HepG2 (cell line): ENCODE data around the gene SLC6A4. TPM values are rescaled to one million over a fixed set of nuclear protein-coding genes. Genes with fewer than 3 reads are reported as not detected.

Experiments used
- ATAC-seq: fragments of 200-7000 bp; cut with Tn5 transposase; 3 replicates; pipeline ENCODE4 v1.9.1; 2020; ENCODE audit warnings: mild to moderate bottlenecking, moderate library complexity
- BruUV-seq: library from RNA; stranded (reverse); fragments of 400-500 nt; replicated peaks from 2 replicates; lab custom pipeline; 2021; lab: Mats Ljungman, UMichigan
- CTCF ChIA-PET: fragments of 300-600 bp; formaldehyde crosslinking; extraction: SDS; loops from one replicate; lab custom pipeline; 2021; ENCODE audit warnings: low total read pairs, inconsistent platforms, low intra/inter-chr PET ratio; lab: Yijun Ruan, JAX
- POLR2A ChIA-PET: fragments of 350-600 bp; sonication (Branson Sonifier 250); formaldehyde crosslinking; loops from one replicate; lab custom pipeline; 2020; ENCODE audit warnings: antibody characterized with exemption, inconsistent platforms; lab: Yijun Ruan, JAX
- DNase-seq: peaks from one replicate; pipeline ENCODE4 v3.0.0-alpha.2; 2015; ENCODE audit warnings: low spot score
- FAIRE-seq: peaks from 3 replicates; lab custom pipeline; 2011; peaks lifted over from hg19 to GRCh38; lab: Jason Lieb, UNC
- H2AFZ ChIP-seq: one replicate; pipeline ENCODE4 v1.6.1; 2011; ENCODE audit warnings: low read length, inconsistent platforms
- H3K27ac ChIP-seq: fragments of 300-600 bp; 3 replicates; pipeline ENCODE4 v1.8.0; 2011; ENCODE audit warnings: mixed run types, mild to moderate bottlenecking, mixed read lengths, low read length, inconsistent platforms; ENCODE audit not compliant: insufficient read depth; ENCODE audit errors: extremely low read length
- H3K27me3 ChIP-seq, 2 experiments: fragments of 200-600 bp in 1 of 2; 2 replicates in 1 of 2; 3 replicates in 1 of 2; pipeline versions ENCODE4 v1.6.0 to v1.8.0; 2011; ENCODE audit warnings: low read length in 2 of 2, mild to moderate bottlenecking in 2 of 2, moderate library complexity in 2 of 2, inconsistent platforms in 1 of 2; ENCODE audit not compliant: insufficient read depth in 2 of 2, control insufficient read depth in 1 of 2
- H3K36me3 ChIP-seq, 2 experiments: fragments of 200-600 bp in 1 of 2; replicated peaks in 1 of 2; 2 replicates in 1 of 2; 3 replicates in 1 of 2; pipeline versions ENCODE4 v1.5.1 to v1.8.0; 2011; ENCODE audit warnings: low read length in 2 of 2, inconsistent platforms in 1 of 2; ENCODE audit not compliant: insufficient read depth in 2 of 2, control insufficient read depth in 1 of 2
- H3K4me1 ChIP-seq: 2 replicates; pipeline ENCODE4 v1.5.1; 2012; ENCODE audit warnings: low read length, inconsistent platforms; ENCODE audit not compliant: insufficient read depth
- H3K4me2 ChIP-seq: 2 replicates; pipeline ENCODE4 v1.6.0; 2011; ENCODE audit warnings: low read depth, low read length, inconsistent platforms
- H3K4me3 ChIP-seq, 3 experiments: fragments of 200-600 bp in 1 of 3; sonication (generic), shearing (Covaris generic) in 1 of 3; replicated peaks in 1 of 3; 2 replicates each; pipeline ENCODE4 v1.5.1; 2011 to 2016; ENCODE audit warnings: low read length in 3 of 3, inconsistent platforms in 2 of 3, low read depth in 2 of 3, mild to moderate bottlenecking in 2 of 3, control low read depth in 1 of 3, mixed read lengths in 1 of 3; ENCODE audit not compliant: insufficient read depth in 1 of 3
- H3K79me2 ChIP-seq: one replicate; pipeline ENCODE4 v1.6.1; 2011; ENCODE audit warnings: low read length, inconsistent platforms; ENCODE audit not compliant: insufficient read depth
- H3K9ac ChIP-seq: 2 replicates; pipeline ENCODE4 v1.6.0; 2011; ENCODE audit warnings: mild to moderate bottlenecking, low read depth, low read length, inconsistent platforms; ENCODE audit not compliant: insufficient read depth
- H3K9me3 ChIP-seq: 2 replicates; pipeline ENCODE4 v1.5.1; 2012; ENCODE audit warnings: mild to moderate bottlenecking, low read length
- H4K20me1 ChIP-seq: 2 replicates; pipeline ENCODE4 v1.6.0; 2011; ENCODE audit warnings: inconsistent platforms, mild to moderate bottlenecking, low read length, moderate library complexity; ENCODE audit not compliant: insufficient read depth
- ARHGAP35 ChIP-seq: sonication (generic); formaldehyde crosslinking; IDR thresholded peaks from 2 replicates; pipeline ENCODE4 v1.9.0; 2022; ENCODE audit warnings: mild to moderate bottlenecking, inconsistent platforms, moderate library complexity, missing genetic modification reagents, borderline replicate concordance
- CHCHD3 ChIP-seq: sonication (generic); formaldehyde crosslinking; IDR thresholded peaks from 2 replicates; pipeline ENCODE4 v1.8.0; 2022; ENCODE audit warnings: mild to moderate bottlenecking, missing genetic modification reagents, moderate library complexity
- JDP2 ChIP-seq: sonication (generic); formaldehyde crosslinking; IDR thresholded peaks from 2 replicates; pipeline ENCODE4 v1.8.1; 2022; ENCODE audit warnings: missing genetic modification reagents, borderline replicate concordance
- SAP130 ChIP-seq: IDR thresholded peaks from 2 replicates; pipeline ENCODE4 v1.6.1; 2016; ENCODE audit warnings: low read depth
- ZMAT3 ChIP-seq: sonication (generic); formaldehyde crosslinking; conservative IDR thresholded peaks from 2 replicates; pipeline ENCODE4 v1.7.0; 2021; ENCODE audit warnings: missing genetic modification reagents
- ZNF121 ChIP-seq: sonication (generic); formaldehyde crosslinking; IDR thresholded peaks from 2 replicates; pipeline ENCODE4 v1.5.0; 2020; ENCODE audit warnings: mild to moderate bottlenecking, missing genetic modification reagents
- ZNF446 ChIP-seq: sonication (generic); formaldehyde crosslinking; IDR thresholded peaks from 2 replicates; pipeline ENCODE4 v1.5.0; 2020; ENCODE audit warnings: mild to moderate bottlenecking, missing genetic modification reagents
- ZNF605 ChIP-seq: sonication (generic); formaldehyde crosslinking; IDR thresholded peaks from 2 replicates; pipeline ENCODE4 v1.8.0; 2022; ENCODE audit warnings: mild to moderate bottlenecking, missing genetic modification reagents
- ZNF710 ChIP-seq: sonication (generic); formaldehyde crosslinking; IDR thresholded peaks from 2 replicates; pipeline ENCODE4 v1.5.0; 2020; ENCODE audit warnings: mild to moderate bottlenecking, missing genetic modification reagents, borderline replicate concordance
- ZNF841 ChIP-seq: sonication (generic); formaldehyde crosslinking; IDR thresholded peaks from 2 replicates; pipeline ENCODE4 v1.8.1; 2023; ENCODE audit warnings: missing genetic modification reagents, borderline replicate concordance
- ZSCAN12 ChIP-seq: sonication (generic); formaldehyde crosslinking; IDR thresholded peaks from 2 replicates; pipeline ENCODE4 v1.9.0; 2021; ENCODE audit warnings: mild to moderate bottlenecking, missing genetic modification reagents
- ZSCAN30 ChIP-seq: sonication (generic); formaldehyde crosslinking; IDR thresholded peaks from 2 replicates; pipeline ENCODE4 v1.5.0; 2020; ENCODE audit warnings: mild to moderate bottlenecking, missing genetic modification reagents
- WGBS: methylation state at CpG from one replicate; pipeline ENCODE4 v1.1.6; 2017; ENCODE audit warnings: low lambda C conversion rate; 5-methylcytosine and 5-hydroxymethylcytosine counted together
- in situ Hi-C: cut with HindIII; loops from 2 replicates; pipeline ENCODE4 v1.10.0; 2017; ENCODE audit warnings: low pct_unique_long_range_greater_than_20kb; ENCODE audit not compliant: extremely low pct_ligation_motif_present
- intact Hi-C: fragments of 100-400 bp; cut with micrococcal nuclease; formaldehyde crosslinking; loops from one replicate; pipeline ENCODE4 v1.10.0; 2022; ENCODE audit not compliant: unreplicated experiment
- polyA plus RNA-seq, 8 experiments: library from polyadenylated mRNA; depleted of rRNA in 3 of 8; stranded (reverse) in 7 of 8; unstranded in 1 of 8; fragments of >200 nt; fragmentation: Illumina TruSeq in 4 of 8; extraction: Trizol in 4 of 8; gene quantifications; 2 replicates each; pipeline versions ENCODE4 v1.2.1 to v1.2.3, GENCODE V29; 2011 to 2016; ENCODE audit warnings: low read depth in 4 of 8, missing spikeins in 1 of 8, mixed read lengths in 1 of 8; ENCODE audit not compliant: insufficient read depth in 1 of 8
- total RNA-seq, 5 experiments: library from RNA; depleted of rRNA; stranded (reverse); fragments of >200 nt; fragmentation: Illumina TruSeq; extraction: Trizol; gene quantifications; 2 replicates each; pipeline ENCODE4 v1.2.3, GENCODE V29; 2016; ENCODE audit warnings: low read depth in 1 of 5
- TF ChIP-seq, protein P1 (sequence below): sonication (generic); formaldehyde crosslinking; IDR thresholded peaks from 2 replicates; pipeline ENCODE4 v1.5.1; 2020; ENCODE audit warnings: mild to moderate bottlenecking, missing genetic modification reagents, moderate library complexity
- TF ChIP-seq, protein P2 (sequence below): sonication (generic); formaldehyde crosslinking; IDR thresholded peaks from 2 replicates; pipeline ENCODE4 v1.5.1; 2020; ENCODE audit warnings: missing genetic modification reagents, mild to moderate bottlenecking, borderline replicate concordance
- TF ChIP-seq, protein P3 (sequence below): IDR thresholded peaks from 2 replicates; pipeline ENCODE4 v1.6.1; 2016; ENCODE audit warnings: low read depth, control low read depth

SLC6A4 gene
- total and polyA plus RNA-seq, 2 of the 13 experiments (the other 11 are each of a cell fraction or from before 2014, with no cell fraction given) = 7.6 to 20.3 TPM

DNA sequence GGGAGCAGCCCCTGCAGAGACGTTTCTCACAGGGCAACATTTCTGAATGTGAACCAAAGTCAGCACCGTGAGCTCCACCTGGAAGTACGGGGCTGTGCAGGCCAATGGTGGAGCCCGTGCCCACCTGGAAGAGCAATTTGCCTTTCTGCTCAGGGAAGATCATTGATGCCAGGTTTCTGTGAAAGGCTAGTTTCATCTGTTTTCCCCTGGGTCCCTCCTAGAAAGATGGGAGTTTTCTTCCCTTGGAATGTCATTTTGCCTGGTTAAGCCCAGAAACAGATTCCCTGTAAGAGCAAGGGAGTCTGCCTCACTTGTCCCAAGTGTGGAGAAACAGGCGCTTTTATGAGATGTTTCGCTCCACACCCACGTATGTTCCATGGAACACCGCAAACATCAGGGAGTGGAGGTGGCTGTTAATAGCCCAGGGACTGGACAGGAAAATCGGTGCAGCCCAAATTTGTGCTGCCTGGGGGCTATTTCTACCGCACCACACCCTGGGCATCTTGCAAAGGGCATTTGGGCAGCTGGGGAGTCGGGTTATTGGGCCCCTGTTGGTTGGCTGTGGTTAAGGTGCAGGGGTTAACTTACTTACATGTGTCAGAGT lies 2.6 kb downstream of the SLC6A4 start:
- Histone ChIP-seq H3K9ac (no peak overlapping the region), H4K20me1 (no peaks in the 10 kb centered on the region), H3K27ac (no peak overlapping the region), H3K27me3 (no peaks in the 10 kb centered on the region), H3K9me3 (no peaks in the 10 kb centered on the region), H3K4me2 (peak overlapping the region; percentile 55), H2AFZ (no peak overlapping the region), H3K4me3 (peak overlapping the region in 1 of 3 experiments; percentile 36; a peak in 1 of 6 replicates), H3K36me3 (no peaks in the 10 kb centered on the region), H3K4me1 (peaks cover 65% of the 10 kb centered on the region), H3K79me2 (no peaks in the 10 kb centered on the region)
- TF ChIP-seq ZSCAN30 (no peak), ZNF710 (no peak), ZMAT3 (CRISPR knock-in tag) (no peak), ZSCAN12 (CRISPR knock-in tag) (no peak), ARHGAP35 (CRISPR knock-in tag) (no peak), ZNF446 (CRISPR knock-in tag) (no peak), CHCHD3 (no peak), ZNF121 (CRISPR knock-in tag) (no peak), ZNF605 (no peak), SAP130 (no peak), ZNF841 (CRISPR knock-in tag) (no peak), JDP2 (CRISPR knock-in tag) (no peak)
- TF ChIP-seq, protein P1, sequence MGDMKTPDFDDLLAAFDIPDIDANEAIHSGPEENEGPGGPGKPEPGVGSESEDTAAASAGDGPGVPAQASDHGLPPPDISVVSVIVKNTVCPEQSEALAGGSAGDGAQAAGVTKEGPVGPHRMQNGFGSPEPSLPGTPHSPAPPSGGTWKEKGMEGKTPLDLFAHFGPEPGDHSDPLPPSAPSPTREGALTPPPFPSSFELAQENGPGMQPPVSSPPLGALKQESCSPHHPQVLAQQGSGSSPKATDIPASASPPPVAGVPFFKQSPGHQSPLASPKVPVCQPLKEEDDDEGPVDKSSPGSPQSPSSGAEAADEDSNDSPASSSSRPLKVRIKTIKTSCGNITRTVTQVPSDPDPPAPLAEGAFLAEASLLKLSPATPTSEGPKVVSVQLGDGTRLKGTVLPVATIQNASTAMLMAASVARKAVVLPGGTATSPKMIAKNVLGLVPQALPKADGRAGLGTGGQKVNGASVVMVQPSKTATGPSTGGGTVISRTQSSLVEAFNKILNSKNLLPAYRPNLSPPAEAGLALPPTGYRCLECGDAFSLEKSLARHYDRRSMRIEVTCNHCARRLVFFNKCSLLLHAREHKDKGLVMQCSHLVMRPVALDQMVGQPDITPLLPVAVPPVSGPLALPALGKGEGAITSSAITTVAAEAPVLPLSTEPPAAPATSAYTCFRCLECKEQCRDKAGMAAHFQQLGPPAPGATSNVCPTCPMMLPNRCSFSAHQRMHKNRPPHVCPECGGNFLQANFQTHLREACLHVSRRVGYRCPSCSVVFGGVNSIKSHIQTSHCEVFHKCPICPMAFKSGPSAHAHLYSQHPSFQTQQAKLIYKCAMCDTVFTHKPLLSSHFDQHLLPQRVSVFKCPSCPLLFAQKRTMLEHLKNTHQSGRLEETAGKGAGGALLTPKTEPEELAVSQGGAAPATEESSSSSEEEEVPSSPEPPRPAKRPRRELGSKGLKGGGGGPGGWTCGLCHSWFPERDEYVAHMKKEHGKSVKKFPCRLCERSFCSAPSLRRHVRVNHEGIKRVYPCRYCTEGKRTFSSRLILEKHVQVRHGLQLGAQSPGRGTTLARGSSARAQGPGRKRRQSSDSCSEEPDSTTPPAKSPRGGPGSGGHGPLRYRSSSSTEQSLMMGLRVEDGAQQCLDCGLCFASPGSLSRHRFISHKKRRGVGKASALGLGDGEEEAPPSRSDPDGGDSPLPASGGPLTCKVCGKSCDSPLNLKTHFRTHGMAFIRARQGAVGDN (CRISPR knock-in tag) = no peak
- TF ChIP-seq, protein P2, sequence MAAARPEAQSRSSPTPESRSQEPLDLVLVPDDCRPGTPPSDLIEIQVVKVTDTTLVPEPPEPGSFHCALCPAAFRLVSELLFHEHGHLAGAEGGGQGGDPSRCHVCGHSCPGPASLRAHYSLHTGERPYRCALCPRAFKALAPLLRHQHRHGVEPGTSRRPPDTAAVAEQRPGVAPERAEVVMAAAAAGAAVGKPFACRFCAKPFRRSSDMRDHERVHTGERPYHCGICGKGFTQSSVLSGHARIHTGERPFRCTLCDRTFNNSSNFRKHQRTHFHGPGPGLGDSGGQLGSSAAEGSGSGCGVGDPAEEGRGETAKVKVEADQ (CRISPR knock-in tag) = no peak
- TF ChIP-seq, protein P3, sequence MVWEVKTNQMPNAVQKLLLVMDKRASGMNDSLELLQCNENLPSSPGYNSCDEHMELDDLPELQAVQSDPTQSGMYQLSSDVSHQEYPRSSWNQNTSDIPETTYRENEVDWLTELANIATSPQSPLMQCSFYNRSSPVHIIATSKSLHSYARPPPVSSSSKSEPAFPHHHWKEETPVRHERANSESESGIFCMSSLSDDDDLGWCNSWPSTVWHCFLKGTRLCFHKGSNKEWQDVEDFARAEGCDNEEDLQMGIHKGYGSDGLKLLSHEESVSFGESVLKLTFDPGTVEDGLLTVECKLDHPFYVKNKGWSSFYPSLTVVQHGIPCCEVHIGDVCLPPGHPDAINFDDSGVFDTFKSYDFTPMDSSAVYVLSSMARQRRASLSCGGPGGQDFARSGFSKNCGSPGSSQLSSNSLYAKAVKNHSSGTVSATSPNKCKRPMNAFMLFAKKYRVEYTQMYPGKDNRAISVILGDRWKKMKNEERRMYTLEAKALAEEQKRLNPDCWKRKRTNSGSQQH (CRISPR knock-in tag) = no peak
- intact Hi-C loops = no loop called here
- WGBS = 47% methylated on average over 11 of the region's 11 CpGs
- ChIA-PET POLR2A (interaction anchor here (1.4 kb wide), 1 partner anchor 10 kb away, joined by 6 read pairs; no protein-coding TSS in a partner anchor), CTCF (no interaction called here)
- FAIRE-seq (no peak), ATAC-seq (no peak), DNase-seq (no peak)
- BruUV-seq = no TSS peak
- in situ Hi-C loops = loop anchor here (10.0 kb wide), 1 partner anchor 108 kb away; no protein-coding TSS in a partner anchor
